Lower leg skin (tissue), 3 donors: ENCODE data around the gene STK11IP.

ENCODE experiments used
- CTCF ChIP-seq, 3 donors: fragments of 450-650 bp; IDR thresholded peaks; one replicate each; pipeline ENCODE4 v1.5.1; 2016; ENCODE audit warnings: antibody characterized with exemption in 3 of 3, mild to moderate bottlenecking in 3 of 3, moderate library complexity in 2 of 3
- POLR2A ChIP-seq, 2 donors: fragments of 450-650 bp; IDR thresholded peaks; one replicate each; pipeline ENCODE4 v1.6.1; 2016 to 2017; ENCODE audit warnings: antibody characterized with exemption in 2 of 2, mild to moderate bottlenecking in 1 of 2, moderate library complexity in 1 of 2

DNA sequence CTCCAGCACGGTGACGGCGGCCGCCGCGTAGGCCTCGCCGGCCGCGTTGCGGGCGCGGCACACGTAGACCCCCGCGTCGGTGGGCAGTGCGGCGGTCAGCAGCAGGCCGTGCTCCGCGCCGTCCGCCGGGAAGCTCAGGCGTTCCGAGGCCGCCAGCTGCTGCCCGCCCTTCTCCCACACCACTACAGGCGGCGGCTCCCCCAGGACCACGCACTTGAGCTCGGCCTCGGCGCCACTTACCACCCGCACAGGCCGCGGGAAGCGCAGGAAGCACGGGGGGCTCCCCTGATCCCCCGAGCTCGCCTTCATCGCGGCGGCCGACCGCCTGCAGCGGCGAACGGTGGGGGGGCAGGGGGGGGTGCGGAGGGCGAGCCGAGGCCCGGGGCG, 26.7 kb upstream of the STK11IP start:
- TF ChIP-seq CTCF (IDR thresholded peaks at IDR 0.05) (no peak), POLR2A (IDR thresholded peaks at IDR 0.05) (no peak)
